ENCODE measurements around the gene RET.
"Not testable (repeated sequence)": the region's sequence is repeated elsewhere in the genome, so short reads cannot be mapped to it uniquely, and the experiment has no call there.

Gene RET

DNA sequence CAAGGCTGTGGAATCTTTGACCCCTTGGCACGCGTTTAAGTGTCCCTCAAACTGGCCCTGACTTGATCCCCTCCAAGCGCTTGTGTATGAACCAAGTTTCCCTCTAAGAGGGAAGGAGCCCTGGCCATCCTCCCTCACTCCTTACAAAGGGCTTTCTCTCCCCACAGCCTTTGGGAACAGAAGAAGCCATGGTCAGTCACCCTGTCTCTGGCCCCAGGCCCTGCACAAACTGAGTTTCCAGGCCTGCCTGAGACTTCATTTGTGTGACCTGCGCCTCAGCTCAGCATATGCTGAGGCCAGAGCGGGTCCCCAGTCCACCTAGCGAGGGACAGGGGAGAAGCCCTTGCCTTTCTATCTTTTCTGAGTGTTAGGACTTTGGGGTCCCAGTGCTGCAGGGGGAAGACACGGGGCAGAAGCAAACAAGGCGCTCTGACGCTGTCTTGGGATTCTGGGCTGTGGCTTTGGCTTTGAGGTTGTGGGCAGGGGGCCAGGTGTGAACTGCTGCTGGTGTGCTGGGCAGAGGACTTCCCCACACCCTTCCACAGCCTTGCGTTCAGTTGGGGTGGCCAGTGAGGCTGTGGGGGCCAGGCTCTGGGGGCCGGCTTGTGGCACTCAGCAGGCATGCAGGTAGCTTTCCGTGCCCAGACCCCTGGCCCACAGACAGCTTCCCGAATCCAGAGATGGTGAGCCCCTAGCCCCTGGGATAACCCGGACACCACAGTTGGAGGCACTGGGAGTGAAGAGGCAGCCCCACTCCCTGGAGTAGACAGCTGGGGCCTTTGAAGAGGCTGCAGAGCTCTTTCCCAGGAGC lies 1.5 kb downstream of the RET start:
- DNase-seq (ENCODE audit: low read depth in 3 of 3): no peak

DNA sequence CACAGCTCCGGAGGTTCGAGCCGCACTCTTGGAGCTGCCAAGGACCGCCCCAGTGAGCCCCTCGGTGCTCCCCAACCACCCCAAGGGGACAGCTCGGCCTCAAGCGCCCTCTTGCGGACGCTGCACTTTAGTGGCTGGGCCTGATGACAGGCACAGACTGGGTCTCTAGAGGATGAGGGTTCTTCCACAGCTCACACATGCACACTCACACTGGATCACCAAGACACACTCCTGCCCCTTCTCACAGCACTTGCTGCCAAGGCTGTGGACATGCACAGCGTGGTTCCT lies 2.1 kb downstream of the RET start:
- DNase-seq (ENCODE audit: low read depth in 3 of 3): peak in 1 of 3 experiments; percentile 12

- no peak for DNase-seq (ENCODE audit: low read depth in 3 of 3)
Observed at GRCh38 chr10:43079856-43080255, 3.0 kb downstream of the RET start.

DNA sequence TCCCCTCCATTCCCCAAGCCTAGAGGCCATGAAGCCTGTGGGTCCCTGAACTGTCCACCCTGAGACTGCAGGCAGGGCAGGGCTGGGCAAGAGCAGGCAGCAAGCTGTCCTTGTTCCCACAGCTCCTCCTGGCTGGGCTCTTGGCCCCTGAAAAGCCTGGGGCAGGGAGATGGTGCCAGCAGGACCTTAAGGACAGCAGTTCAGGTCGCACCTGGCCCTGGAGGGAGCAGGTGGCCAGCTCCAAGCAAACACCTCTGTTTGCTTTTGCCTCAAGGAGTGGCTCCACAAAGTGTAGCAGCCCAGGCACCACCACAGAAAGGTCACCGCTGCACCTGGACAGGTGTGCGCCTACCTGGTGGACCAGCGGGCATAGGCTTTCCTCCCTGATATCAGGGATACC lies 5.2 kb downstream of the RET start:
- DNase-seq (ENCODE audit: low read depth in 3 of 3): no peak

DNA sequence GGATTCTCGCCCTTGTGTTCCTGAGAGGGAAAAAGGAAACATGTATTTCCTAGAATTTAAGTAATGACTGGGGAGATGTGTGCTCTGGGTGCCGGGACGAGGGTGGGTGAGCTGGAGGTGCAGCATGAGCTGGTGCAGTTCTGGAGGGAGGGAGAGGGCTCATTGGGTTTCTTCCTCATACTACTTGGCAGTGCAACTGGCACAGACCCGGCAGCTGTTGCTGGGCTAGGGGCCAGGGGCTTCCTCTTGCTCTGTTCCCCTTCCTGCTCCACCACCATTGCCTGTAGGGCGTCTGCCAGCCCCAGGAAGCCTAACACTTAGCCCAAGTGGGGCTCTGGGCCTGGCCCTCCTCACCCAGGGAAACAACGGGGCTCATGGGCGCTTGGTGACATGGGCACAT lies 5.9 kb downstream of the RET start:
- no peak for DNase-seq (ENCODE audit: low read depth in 3 of 3)

GRCh38 chr10:43083764-43084163 lies 6.9 kb downstream of the RET start:
- DNase-seq (ENCODE audit: low read depth in 3 of 3): no peak

DNA sequence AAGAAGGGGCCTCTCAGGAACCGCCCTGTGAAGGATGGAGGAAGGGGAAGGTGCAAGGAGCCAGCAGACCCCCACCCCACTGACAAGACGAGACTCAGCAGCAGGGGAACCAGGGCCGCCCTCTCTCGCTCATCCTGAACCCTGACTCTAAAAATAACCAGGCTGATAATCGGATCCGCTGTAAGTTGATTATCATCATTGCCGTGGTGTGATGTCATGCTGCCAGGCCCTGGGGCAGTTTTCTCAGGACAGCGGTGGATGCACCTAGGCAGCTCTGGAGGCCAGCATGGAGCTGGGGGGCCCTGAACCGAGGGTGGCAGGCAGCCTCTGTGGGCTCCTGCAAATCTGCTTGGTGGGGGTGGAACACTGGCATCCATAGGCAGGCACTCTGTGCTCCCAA lies 7.9 kb downstream of the RET start:
- no peak for DNase-seq (ENCODE audit: low read depth in 3 of 3)

DNA sequence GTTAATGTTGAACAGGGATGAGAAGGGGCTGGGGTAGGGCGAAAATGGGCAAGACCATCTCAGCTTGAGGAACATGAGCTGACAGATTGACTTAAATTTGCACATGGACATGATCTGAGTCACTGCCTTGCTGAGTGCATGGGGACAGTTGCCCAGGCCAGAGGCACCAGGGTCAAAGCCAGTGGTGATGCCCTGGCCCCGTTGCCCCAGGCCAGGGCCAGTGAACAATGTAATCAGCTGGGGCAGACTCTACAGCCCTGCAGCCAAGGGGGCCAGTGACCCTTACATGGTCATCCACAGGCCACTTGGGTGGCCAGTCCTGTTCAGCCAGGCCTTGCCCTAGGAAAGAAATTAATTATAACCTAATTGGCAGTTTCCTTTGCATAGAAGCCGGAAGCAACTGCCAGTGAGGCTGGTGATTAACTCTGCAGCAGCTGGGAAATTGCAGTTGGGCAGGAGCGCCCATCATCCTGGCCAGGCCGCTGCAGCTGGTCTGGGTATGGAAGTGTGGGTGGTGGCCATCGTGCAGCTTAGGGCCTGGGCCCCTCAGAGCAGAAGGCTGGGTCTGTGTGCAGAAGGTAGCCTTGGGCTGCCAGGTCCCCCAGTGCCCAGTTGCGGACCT lies 9.6 kb downstream of the RET start:
- no peak for DNase-seq (ENCODE audit: low read depth in 3 of 3)

DNA sequence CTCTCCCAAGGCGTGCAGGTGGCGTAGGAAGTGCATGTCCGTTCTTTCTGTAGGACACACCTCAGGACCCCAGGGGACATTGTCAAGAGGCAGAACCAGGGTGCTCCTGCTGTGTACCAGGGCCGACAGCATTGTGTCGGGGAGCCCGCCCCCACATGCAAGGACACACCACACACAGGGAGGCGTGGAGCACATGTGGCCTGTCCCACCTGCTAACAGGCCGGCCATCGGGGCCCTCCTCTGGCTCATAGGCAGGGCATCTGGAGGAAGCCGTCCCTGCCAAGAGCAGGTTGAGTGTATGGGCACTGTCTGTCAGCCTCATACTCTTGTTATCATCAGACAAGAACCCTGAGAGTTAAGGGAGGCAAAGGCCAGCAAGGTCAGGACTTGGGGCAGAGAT lies 12.7 kb downstream of the RET start:
- no peak for DNase-seq (ENCODE audit: low read depth in 3 of 3)

DNA sequence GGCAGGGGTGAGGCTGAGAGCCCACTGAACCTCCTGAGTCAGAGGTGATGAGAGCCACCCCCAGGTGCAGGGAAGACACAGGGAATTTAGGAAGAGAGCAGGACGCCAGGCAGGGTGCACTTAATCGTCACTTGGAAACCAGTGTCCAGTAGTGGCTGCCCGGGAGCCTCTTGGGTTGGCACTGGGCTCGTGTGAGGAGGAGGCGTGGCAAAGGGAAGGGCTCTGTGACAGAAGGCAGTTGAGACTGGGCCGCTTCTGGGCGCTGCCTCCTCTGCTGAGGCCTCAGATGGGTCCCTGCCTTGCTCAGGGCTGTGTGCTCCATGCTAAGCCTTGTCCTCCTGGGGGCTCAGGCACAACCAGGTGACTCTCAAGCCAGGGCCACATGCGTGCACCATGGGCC lies 13.3 kb downstream of the RET start:
- no peak for DNase-seq (ENCODE audit: low read depth in 3 of 3)

DNA sequence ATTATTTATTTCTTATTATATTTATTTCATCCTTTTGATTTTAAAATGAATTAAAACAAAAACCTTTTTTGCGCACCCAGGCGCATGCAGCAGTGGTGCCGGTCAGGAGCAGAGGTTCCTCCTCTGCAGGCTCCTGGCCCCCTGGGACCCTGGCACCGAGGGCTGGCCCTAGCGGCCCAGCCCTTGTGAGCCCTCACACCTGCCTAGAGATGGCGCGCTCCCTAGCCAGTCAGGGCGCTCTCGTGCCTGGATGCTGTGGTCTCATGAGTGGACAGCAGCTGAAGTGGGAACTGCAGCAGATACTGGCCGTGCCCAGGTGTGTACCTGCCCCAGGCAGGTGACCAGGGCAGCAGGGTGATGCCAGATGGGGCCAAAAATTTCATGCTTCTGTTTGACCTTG lies 13.8 kb downstream of the RET start:
- DNase-seq (ENCODE audit: low read depth in 3 of 3): no peak

DNA sequence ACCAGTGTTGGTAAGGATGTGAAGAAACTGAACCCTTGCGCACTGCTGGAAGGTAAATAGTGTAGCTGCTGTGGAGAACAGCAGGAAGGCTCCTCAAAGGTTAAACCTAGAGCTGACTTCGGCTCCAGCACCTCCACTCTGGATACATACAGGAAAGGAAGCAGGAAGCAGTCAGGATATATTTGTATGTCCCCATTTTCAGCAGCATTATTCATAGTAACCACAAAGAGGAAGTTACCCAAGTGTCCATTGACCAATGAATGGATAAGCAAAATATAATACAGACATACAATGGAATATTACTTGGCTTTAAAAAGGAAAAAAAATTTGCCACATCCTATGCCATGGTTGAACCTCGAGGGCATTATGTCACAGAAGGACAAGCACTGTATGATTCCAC lies 15.0 kb downstream of the RET start:
- no peak for DNase-seq (ENCODE audit: low read depth in 3 of 3)

DNA sequence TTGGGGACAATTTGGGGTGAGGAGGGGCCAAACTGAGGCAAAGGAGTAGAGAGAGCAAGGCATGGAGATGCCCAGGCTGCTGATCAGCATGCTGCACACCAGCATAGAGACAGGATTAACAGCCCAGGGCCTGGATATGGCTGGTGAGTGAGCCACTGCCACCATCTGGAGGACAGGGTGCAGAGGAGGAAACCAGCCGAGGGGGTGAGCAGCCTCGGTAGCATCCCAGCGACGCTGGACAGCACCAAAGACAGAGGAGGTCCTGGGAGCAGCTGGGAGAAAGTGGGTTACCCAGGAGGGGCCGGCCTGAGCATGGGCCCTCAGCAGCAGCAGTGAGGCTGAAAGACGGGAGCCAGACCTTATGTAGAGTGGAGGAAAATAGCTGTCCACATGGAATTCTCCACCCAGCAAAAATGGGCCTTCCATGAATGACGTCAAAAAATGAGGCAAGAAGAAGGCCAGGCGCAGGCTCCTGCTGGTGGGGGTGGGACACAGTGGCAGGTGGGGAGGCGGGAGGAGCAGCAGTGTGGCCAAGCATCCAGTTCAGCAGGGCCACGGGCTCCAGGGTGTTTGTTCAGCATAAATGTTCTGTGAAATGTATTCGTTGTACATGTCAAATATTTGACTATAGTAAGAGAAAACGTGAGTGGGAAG lies 16.7 kb downstream of the RET start:
- DNase-seq (ENCODE audit: low read depth in 3 of 3): no peak

DNA sequence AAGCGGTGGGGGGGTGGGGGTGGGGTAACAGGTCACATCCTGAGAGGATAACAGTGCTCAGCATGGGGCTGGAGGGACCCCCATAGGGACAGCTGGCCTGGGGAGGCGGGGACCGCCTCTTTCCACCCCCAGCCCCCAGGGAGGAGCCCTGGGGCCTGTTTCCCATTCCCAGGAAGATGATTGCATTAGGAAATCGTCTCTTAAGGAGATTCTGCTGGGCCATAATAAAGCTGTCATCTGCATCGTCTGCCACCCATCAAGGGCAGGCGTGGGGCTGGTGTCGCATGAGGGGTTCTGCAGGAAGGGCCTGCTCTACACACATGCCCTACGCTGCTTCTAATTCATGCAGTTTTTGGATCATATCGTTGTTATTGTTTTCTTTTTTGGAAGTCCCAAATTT lies 17.2 kb downstream of the RET start:
- no peak for DNase-seq (ENCODE audit: low read depth in 3 of 3)

- not testable (repeated sequence) for DNase-seq (ENCODE audit: low read depth in 3 of 3)
Observed at GRCh38 chr10:43099339-43099738, 22.5 kb downstream of the RET start.

DNA sequence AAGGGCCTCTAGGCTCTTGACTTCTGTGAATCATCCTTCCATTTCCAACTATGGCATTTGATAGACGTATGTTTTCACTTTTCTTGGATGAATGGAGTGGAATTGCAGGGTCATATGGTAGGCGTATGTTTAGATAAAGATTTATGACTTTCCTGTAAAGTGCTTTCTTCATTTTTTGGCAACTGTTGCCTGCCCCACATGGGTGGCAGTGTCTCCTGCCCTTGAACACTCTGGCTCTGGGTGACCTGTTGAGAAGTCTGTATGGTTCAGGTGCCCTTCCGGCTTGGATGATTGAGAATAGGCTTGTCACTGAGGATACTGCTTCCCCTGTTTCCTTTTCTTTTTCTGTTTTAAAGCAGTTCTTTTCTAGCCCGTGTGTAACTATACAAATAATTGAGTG lies 23.1 kb downstream of the RET start:
- DNase-seq (ENCODE audit: low read depth in 3 of 3): no peak

GRCh38 chr10:43100366-43100765 lies 23.5 kb downstream of the RET start:
- DNase-seq (ENCODE audit: low read depth in 3 of 3): no peak

GRCh38 chr10:43102063-43102828 lies 25.4 kb downstream of the RET start:
- DNase-seq (ENCODE audit: low read depth in 3 of 3): no peak

DNA sequence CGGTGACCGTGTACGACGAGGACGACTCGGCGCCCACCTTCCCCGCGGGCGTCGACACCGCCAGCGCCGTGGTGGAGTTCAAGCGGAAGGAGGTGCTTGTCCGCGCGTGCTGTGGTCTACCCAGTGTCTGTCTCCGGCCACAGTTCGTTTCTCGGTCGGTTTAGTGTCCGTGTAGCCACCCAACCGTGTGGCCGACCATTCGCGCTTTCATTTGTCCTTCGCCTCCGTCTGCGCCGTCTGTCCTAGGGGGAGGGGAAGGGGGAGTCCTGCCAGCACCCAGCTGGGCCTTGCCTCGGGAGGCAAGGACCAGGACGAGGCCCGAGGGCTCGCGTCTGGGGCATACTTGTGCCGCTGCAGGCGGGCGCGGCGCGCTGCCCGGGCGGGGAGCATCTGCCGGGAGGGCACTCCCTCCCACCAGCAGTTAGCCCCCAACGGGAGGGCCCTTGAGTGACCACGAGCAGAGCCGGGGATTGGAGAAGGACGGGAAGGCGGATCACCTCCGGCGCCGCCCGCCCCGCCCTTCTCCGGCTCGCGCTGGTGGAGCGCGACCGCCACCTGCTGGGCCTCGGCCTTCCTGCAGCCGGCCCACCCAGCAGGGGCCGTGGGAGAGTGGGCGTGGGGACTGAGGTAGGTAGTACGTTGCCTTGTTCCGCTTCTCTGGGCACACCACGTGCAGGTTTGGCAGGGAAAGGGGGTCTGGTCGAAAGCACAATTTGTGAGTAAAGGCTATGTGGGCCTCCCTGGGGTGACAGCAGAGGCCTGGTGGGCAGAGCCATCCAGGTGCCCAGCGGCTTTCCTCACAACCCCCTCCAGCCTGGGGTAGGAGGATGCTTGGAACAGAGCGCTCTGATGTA lies 28.5 kb downstream of the RET start:
- peak; percentile 56 to 73 (median 63) for DNase-seq (ENCODE audit: low read depth in 3 of 3)

DNA sequence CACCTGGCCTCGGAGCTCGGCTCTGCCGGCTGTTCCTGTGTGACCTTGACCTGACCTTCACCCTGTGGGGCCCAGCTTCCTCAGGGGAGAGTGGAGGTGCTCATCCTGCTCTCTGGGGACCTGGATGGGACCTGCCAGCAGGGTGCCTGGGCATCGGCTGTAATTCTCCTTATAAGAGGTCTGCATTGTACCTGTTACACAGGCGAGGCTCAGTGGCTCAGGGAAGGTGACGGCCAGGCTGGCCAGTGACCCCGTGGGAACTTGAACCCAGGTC lies 29.0 kb downstream of the RET start:
- DNase-seq (ENCODE audit: low read depth in 3 of 3): no peak

DNA sequence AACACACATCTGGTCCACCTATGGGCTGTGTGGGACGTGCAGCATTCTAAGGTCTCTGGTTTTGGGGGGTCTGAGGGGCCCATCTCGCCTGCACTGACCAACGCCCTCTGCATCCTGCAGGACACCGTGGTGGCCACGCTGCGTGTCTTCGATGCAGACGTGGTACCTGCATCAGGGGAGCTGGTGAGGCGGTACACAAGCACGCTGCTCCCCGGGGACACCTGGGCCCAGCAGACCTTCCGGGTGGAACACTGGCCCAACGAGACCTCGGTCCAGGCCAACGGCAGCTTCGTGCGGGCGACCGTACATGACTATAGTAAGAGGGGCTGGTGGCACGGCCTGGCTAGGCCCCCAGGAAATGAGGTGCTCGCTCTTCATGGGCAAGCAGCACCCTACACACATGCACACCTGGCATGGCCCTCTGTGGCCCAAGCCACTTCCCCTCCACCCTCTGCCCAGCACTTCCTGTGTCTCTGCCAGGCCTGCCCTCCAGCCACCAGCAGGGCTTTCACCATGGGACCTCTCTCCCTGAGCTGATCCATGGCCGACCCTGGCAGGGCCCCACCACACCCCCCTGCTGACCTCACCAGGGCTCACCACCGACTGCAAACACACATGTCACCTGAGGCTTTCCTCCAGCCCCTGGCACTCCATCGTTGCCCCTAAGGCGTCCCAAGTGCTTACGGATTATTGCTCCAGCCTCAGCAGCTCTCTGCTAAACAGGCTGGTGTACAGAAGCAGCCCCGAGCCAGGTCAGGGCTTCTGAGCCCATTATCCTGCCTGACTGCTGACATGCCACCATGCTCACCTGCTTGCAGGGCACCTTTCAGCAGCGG lies 29.6 kb downstream of the RET start:
- DNase-seq (ENCODE audit: low read depth in 3 of 3): no peak
